Lower leg skin (tissue), 3 donors: Measurements from ENCODE around the gene PGAM5.

Source experiments
- POLR2A ChIP-seq, 2 donors: fragments of 450-650 bp; IDR thresholded peaks; one replicate each; pipeline ENCODE4 v1.6.1; 2016 to 2017; ENCODE audit warnings: antibody characterized with exemption in 2 of 2, mild to moderate bottlenecking in 1 of 2, moderate library complexity in 1 of 2
- TF ChIP-seq, protein P1 (sequence below), 3 donors: fragments of 450-650 bp; IDR thresholded peaks; one replicate each; pipeline ENCODE4 v1.5.1; 2016; ENCODE audit warnings: antibody characterized with exemption in 3 of 3, mild to moderate bottlenecking in 3 of 3, moderate library complexity in 2 of 3

DNA sequence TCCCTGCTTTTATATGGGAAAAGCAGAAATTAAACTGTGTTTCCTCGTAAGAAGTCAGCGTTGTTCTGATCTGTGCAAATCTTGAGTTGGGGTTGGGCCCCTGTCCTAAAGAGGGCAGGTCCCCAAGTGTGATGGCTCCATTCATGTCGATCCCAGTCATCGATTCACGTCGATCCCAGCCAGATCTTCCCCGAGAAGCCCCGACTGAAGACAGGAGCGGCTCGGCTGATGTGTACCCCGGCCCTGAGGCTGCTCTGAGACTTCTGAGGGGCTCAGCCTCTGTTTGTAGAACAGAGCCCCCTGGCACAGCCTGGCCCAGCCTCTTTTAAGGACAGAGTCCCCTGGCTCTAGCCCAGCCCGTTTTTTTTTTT, 9.3 kb downstream of the PGAM5 start:
- no peak for TF ChIP-seq POLR2A (IDR thresholded peaks at IDR 0.05)
- TF ChIP-seq, protein P1, sequence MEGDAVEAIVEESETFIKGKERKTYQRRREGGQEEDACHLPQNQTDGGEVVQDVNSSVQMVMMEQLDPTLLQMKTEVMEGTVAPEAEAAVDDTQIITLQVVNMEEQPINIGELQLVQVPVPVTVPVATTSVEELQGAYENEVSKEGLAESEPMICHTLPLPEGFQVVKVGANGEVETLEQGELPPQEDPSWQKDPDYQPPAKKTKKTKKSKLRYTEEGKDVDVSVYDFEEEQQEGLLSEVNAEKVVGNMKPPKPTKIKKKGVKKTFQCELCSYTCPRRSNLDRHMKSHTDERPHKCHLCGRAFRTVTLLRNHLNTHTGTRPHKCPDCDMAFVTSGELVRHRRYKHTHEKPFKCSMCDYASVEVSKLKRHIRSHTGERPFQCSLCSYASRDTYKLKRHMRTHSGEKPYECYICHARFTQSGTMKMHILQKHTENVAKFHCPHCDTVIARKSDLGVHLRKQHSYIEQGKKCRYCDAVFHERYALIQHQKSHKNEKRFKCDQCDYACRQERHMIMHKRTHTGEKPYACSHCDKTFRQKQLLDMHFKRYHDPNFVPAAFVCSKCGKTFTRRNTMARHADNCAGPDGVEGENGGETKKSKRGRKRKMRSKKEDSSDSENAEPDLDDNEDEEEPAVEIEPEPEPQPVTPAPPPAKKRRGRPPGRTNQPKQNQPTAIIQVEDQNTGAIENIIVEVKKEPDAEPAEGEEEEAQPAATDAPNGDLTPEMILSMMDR (IDR thresholded peaks at IDR 0.05): no peak
